GM19468 (cell line): ENCODE results near the gene DNAH8.
"Not testable (repeated sequence)": the region's sequence is repeated elsewhere in the genome, so short reads cannot be mapped to it uniquely, and the experiment has no call there.

Source experiments
- ATAC-seq: cut with Tn5 transposase; IDR thresholded peaks from one replicate; pipeline ENCODE4 v1.9.1; 2021; ENCODE audit warnings: mild to moderate bottlenecking, moderate library complexity, moderate number of reproducible peaks; ENCODE audit not compliant: unreplicated experiment; ENCODE audit errors: extremely low read depth

Gene DNAH8

DNA sequence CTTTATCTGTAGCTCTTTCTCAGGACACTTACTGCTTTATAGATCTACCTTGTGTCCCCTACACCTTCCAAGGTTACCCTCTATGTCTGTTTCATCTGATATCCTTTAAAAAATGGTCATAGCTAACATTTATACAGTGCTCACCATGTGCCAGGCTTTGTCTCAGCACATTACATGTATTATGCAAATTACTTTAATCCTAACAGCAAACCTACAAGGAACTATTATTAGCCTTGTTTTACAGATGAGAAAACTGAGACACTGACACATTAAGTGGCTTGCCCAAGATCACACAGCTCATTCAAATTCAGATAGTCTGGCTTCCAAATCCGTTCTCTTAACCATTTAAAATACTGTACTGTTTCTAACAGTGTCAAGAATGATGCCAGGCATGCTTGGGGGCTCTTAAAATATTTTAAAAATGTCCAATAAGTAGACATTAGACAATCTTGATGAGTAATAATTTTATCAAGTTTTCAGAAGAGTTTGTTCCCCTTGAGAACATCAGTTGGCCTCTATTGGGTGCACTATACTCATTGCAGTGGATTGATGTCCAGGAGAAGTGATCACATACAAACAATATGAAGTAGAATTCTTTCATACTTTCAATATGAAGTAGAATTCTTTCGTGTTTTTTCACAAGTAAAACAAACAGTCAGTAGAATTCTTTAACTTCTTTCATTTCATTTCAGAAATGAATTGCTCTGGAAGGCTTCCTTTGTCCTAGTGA, 69.6 kb downstream of the DNAH8 start:
- ATAC-seq: no peak

DNA sequence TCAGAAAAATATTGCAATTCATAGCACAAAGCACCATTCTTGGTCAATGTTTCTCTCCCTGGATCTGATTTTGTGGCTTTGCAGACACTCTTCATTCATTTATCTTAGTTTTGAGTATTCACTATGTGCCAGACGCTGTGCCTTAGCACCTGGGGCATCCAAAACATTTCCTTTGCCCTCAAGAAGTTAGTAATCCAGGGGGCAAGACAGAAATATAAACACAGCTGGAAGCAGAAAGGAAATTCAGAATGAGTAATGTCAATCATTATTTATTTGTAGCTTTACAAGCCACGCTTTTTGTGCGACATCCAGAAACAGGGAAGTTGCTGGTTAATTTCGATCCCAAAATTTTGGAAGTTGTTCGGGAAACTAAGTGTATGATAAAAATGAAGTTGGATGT, 71.4 kb downstream of the DNAH8 start:
- no peak for ATAC-seq

DNA sequence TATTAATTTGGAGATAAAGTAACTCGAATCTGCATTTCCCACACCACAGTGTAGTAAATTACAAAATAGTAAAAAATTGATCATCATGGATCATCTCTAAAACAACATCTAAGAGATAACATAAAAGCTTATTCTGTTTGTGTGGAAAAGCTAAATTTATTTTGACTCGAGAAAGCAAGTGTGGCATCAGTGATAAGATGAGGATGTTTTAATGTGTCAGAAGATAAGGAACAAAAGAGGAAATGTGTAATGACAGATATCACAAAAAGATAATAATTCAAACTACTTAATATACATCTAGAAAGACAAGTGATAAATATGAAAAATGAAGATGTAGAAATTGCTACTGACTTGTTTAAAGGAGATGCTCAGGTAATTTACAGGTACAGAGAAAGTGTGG, 74.1 kb downstream of the DNAH8 start:
- ATAC-seq: no peak

DNA sequence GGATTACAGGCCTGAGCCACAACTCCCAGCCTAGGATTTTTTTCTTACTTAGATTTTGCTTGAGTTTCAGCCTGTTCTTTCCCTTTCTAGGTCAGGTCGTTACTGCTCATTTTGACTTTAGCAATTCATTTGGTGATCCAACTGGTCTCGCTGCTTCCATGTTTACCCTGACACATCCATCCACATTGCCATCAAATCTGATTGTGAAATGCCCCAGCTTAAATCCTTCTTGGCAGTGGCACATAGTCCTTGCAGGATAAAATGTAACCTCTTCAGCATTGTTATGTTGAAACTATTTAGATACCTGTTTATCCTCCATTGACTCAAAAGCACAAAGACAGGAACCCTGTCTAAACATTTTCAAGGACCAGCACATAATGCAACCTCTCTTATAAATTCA, 77.2 kb downstream of the DNAH8 start:
- ATAC-seq: no peak

DNA sequence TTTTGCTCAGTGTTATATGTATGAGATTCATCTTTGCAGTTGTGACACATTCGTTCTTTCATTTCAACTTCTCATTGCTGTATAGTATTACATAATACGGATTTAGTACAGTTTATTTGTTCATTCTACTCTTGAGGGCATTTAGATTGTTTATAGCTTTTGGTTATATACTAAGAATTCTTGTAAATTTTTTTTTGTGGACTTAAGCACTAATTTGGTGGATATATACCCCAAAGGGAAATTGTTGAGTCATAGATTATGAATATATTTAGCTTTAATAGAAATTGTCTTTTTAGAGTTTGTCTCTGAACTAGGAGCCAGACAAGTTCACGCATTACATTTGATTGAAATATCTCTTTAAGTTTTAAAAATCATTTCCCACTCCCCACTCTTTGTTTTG, 79.6 kb downstream of the DNAH8 start:
- ATAC-seq: no peak

DNA sequence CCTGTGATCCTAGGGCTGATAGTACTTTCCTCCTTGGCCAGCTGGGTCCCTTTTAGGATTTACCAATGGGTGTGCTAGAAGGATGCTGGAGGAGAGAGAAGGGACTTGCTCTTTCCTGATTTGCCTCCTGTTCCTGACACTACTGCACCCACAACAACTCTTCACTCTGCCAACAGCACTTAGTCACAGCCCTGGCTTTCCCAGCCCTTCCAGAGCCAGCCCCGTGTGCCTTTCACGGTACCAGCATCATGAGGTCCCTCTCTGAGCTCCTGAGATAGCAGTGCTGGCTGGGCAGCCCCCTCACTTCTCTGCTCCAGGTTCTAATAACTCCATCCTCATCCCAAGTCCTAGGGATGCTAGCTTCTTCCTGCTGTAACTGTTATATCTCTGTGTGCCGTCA, 80.9 kb downstream of the DNAH8 start:
- no peak for ATAC-seq

DNA sequence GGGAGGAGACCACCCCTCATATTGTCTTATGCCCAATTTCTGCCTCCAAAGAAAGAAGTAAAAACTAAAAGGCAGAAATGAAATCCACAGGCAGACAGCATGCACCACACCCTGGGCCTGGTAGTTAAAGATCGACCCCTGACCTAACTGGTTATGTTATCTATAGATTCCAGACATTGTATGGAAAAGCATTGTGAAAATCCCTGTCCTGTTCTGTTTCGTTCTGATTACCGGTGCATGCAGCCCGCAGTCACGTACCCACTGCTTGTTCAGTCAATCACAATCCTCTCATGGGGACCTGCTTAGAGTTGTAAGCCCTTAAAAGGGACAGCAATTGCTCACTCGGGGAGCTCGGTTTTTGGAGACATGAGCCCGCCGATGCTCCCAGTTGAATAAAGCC, 81.3 kb downstream of the DNAH8 start:
- ATAC-seq: not testable (repeated sequence)

DNA sequence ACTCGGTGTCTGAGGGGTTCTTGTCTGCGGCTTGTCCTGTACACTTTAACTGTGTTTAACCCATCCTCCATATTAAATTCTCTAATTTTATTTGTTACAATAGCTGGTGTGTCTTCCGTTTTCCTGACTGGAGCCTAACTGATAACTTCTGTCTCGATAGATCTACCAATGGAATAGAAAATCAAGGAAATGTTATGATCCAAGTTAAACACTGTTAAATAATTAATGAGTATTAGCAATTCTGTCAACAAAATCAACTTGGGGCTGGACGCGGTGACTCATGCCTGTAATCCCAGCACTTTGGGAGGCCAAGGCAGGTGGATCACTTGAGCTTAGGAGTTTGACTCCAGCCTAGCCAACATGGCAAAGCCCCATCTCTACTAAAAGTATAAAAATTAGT, 81.7 kb downstream of the DNAH8 start:
- ATAC-seq: no peak

DNA sequence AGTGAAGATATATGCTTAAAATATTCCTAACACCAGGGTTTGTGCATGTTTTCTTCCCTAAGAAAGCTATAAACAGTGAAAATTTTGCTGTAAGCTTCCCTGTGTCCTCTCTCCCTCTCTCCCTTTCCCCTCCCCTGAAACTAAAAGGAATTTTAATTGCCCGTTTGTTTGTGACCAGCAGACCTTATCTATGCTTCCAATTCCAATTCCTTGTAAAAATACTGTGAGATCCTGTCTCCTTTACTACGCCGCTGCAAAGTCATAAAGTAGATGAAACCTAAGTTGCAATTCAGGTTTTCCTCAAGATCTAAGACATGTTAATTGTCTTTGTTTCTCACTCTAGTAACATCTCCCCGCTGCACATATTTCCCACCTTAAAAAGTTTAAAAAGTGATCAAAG, 82.3 kb downstream of the DNAH8 start:
- no peak for ATAC-seq

DNA sequence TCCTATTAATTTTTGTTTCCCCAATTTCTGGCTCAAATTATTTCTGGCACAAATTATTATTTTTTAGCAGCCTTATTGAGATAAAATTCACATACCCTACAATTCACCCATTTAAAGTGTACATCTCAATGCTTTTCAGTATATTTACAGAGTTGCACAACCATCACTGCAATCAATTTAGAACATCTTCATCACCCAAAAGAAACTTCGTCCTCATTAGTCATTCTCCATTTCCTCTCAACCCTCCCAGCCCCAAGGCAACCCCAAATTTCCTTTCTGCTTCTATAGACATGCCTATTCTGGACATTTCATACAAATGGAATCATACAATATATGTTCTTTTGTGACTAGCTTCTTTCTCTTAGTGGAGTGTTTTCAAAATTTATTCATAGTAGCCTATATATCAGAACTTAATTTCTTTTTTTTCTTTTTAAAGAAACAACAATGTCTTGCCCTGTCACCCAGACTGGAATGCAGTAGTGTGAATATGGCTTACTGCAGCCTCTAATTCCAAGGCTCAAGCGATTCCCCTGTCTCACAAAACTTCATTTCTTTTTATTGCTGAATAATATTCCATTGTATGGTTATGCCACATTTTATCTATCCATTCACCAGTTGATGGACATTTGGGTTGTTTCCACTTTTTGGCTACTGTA, 84.5 kb downstream of the DNAH8 start:
- ATAC-seq: no peak

DNA sequence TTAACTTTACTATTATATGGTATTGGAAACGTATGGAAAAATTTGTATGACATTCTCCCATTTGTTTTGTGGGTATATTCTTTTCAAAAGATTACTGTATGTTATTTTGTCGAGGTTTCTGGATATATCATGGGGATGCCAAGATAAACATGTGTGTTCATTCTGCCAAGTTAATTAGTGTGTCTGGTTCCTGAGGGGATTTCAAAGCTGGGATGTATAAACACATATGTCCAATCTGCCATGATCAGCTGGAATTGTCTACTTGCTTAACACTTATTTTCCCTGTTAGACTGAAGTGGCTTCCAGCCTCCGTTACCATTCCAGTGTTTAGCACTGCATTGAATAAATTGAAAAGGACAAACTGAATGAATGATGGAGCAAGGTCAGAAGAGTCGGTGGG, 86.2 kb downstream of the DNAH8 start:
- no peak for ATAC-seq

DNA sequence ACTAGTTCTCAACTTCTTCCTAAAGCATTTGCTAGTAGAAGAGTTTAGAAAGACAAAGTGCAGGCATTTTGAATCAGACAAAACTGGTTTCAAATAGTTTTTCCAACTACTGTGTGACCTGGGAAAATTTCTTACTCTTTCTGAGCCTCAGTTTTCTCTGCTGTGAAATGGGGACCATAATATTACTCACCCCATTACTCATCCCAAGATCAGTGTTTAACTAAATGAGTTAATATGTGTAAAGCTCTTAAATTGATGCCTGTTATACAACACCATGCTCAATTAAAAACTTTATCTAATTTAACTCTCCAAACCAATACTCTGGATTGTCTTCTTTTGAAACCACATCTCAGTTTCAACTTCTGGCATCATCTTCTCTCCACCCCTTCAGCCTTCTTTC, 87.4 kb downstream of the DNAH8 start:
- ATAC-seq: no peak

DNA sequence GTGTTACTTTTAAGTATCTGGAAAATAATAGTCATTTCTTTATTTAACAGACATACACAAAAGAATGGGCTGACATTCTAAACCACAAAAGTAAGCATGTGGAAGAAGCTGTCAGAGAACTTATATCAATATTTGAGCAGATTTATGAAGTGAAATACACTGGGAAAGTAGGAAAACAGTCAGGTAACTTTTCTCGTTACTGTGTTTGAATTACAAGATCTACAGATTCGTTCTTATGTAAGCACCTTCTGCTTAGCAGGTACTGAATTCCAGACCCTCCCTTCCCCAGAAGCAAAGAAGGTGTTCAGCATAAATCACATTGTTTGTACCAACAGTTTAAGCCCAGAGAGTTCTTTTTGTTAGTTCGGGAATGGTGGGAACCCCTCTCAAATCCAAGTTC, 88.0 kb downstream of the DNAH8 start:
- ATAC-seq: no peak

DNA sequence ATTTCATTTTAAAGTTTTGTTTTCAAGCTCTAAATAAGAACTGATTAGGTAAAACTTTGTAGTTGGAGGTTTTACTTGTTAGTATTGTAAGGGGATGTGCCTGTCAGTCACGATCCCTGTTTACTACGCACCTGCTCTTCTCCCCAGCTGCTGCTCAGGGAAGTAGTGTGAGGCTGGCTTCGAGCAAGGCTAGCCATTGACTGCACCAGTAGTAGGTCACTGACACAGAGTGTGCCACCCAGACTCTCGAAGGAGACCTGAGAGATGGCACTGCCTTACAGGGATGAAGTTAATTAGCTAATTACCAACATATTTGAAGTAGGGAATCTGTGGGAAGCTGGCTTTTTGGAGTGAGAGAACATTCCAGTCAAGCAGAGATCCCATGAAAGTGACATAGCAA, 89.2 kb downstream of the DNAH8 start:
- no peak for ATAC-seq

DNA sequence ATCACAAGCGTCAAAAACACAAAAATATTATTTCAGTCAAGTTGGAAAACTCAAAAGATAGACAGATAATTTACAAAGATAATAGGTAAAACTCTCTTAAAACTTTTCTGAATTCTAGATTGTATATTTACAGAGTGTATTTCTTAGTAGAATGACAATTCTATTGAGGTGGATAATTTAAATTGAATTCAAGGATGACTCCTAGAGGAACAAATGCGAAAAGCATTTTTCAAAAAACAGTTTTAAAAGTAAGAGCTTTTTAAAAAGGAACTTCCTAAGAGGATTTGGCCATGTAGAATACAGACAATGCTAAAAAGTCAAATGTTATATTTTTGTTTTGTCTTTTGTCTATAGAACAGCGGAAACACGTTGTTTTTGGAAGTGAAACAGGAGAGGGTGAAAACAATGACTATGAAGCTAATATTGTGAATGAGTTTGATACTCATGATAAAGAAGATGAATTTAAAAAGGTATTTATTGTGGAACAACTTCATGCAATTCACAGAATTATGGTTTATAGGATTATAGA, 90.1 kb downstream of the DNAH8 start:
- no peak for ATAC-seq

DNA sequence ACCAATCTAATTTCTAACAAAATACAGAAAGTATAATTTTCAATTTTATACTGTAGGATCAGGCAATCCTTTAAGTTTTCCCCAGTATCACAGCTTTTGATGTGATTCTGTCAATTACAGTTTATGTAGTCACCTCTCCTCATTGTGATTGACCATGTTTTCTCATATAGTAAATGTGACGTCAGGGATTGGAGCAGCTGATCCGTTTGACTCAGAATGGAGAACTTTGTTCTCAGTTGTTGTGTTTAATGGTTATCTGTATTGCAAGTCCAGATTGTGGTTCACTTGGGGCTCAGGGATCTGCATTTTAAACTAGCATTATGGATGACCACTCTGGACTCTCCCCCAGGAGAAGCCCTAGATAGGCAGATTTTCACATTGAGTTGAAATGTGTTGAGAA, 90.6 kb downstream of the DNAH8 start:
- no peak for ATAC-seq

DNA sequence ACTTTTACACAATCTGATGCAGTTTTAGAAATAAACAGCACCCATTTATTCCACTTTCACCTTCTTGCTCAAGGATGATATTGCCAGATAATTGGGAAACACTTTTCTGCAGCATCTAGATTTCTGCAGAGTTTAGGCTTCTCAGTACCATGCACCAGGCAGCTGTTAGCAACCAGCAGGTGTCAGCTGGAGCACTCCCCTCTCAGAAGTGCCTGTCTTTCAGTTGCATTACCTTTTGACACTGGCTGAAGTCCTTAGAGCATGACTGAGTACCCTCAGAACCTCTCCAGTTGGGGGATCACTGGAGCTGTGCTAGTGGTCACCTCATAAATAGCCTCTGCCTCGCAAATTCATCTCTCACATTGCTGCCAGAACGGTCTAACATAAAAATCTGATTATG, 91.2 kb downstream of the DNAH8 start:
- ATAC-seq: no peak

DNA sequence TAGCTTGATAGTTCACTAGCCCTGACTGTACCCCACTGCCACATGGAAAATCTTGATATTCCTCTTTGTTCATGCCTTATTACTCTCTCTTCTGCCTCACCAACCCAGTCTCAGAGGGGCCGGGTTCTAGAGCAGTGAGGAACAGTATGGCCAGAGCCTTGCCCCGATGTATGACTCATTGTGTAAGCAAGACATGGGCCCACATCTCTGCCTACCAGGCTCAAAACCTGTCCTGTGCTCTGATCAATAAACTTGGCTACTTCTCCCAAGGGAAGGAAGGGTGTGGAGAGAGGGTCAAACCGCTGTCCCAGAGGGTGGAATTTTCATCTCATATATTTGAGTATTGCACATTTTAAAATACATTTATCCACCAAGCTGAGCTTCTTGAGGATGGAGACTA, 91.7 kb downstream of the DNAH8 start:
- ATAC-seq: no peak

DNA sequence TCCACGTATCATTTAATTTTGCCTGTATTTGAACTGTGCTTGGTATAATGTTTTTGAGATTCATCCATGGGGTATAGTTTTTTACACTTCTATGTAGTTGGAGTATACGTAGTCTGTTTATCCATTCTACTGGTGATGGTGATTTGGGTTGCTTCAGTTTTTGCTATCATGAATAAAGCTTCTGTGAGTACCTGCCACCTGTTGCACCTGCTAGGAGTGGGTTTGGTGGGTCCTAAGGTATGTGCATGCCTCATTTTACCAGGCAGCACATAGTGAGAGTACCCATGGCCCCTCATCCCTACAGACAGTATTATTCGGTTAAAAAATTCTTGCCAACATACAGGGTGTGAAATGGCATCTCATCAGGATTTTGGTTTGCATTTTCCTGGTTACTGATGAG, 92.9 kb downstream of the DNAH8 start:
- no peak for ATAC-seq

DNA sequence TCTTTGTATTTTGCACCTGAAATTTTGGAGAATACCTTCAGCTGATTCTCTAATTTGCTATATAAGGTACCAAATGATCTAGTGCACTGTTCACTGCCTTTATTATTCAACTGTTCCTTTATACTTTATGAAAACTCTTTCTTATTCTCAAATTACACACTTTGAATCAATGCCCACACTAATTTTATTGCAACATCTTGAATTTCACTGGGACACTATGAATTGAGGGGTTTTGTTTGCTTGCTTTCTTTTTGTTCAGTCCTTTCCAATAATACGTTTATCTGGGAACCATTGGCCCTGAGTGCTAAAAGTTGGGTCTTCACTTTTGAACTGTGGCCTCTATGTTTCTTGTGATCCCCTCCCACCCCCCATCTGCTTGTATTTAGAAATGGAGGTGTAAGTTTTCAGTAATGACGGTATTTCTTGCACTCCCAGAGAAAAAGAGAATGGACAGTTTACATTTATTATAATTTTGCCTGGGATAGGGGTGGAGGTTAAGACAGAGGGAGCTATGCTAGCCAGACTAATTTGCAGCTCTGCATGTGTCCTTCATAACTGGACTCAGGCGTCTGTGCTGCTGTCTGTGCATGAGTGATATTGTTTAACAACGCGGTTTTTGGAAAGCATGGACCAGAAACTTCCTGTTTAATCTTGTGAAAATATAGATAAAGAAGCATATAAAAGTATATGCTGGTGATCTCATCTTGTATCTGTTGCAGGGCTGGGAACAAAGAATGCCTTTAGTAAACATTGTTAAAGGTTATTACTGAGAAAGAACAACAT, 98.1 kb downstream of the DNAH8 start:
- ATAC-seq: no peak

DNA sequence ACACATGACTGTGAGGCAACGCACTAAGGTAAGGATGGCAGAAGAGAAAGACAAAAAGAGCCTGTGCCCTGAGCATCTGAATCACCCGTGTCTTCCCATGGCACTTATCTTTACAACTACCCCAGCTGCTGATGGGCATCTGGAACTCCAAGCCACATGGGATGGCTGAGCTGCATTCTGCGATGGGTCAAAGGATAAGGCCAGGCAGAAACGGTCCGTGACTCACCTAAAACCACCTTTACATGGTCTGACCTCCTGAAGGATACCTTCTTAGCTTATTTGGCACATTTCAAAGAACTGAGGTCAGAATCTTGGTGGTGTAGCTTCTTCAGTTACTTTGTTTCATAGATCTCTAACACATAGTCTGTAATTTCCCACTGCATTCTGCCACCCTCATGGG, 99.7 kb downstream of the DNAH8 start:
- ATAC-seq: no peak
